ENCODE data around the gene GNL1.

The GNL1 gene

DNA sequence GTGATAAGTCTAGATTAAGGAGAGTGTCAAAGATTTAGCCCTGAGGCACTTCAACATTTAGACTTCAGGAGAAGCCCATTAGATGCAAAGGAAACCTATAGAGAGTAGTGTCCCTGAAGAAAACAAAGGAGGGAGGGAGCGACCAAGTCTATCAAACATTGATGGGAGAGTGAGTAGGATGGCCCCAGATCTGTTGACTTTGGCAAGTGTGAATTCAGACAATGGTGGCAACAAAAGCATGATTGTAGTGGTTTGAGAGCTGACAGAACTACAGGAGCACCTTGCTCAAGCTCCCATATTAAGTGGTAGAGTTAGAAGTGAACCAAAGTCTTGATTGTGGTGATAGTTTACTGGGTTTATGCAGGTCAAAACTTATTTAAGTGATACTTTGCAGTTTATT lies 14.0 kb upstream of the GNL1 start:
- DNase-seq: no peak

DNA sequence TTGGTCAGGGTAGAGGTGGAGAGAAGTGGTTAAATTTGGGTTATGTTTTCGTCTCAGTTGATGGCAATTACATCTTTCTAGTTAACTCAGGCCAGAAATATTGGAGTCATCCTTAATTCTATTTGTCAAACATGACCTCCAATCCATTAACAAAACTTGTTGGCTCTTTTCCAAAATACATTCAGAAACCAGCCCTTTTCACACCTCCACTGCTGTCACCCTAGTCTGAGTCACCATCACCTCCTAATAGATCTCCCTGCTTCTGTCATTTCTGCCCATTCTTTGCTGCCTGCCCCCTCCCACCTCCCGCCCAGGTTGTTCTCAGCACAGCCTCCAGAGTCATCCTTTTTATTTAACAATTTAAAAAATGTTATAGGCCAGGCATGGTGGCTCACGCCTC lies 12.0 kb upstream of the GNL1 start:
- no peak for DNase-seq

DNA sequence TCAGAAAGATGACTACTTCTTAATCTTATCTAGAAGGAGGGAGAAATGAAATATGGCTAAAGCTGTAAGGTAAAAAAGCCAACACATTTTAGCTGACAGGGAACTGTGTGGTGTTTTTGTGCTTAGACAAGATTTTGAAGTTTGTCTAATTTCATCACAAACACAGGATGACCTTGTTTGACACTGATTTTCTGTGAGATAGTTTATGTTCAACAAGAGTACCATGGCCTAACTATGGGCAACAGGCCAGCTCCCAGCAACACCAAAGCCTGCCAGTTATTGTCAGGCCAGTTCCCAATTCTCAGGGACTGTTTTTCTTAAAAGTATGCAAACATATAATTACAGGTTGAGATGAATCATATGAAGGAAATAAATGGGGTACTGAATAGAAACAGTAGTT lies 9.5 kb upstream of the GNL1 start:
- DNase-seq: no peak

DNA sequence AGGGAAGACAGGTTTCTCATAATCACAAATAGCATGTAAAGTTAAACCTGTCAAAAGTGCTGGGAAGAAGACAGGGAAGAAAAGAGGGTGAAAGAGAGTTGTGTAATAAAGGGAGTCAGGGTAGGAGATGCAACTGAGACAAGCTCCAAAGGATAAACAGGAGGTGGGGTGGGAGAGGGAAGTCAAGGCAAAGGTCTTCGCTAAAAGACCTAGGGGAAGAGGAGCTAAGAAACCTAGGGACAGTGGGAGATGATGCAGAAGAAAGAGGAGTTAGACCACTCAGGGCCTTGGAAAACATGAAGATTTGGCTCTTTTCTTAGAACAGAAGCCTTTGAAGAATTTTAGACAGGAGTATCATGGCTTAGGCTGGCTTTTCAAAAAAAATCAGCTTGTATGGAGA lies 7.8 kb upstream of the GNL1 start:
- DNase-seq: no peak

DNA sequence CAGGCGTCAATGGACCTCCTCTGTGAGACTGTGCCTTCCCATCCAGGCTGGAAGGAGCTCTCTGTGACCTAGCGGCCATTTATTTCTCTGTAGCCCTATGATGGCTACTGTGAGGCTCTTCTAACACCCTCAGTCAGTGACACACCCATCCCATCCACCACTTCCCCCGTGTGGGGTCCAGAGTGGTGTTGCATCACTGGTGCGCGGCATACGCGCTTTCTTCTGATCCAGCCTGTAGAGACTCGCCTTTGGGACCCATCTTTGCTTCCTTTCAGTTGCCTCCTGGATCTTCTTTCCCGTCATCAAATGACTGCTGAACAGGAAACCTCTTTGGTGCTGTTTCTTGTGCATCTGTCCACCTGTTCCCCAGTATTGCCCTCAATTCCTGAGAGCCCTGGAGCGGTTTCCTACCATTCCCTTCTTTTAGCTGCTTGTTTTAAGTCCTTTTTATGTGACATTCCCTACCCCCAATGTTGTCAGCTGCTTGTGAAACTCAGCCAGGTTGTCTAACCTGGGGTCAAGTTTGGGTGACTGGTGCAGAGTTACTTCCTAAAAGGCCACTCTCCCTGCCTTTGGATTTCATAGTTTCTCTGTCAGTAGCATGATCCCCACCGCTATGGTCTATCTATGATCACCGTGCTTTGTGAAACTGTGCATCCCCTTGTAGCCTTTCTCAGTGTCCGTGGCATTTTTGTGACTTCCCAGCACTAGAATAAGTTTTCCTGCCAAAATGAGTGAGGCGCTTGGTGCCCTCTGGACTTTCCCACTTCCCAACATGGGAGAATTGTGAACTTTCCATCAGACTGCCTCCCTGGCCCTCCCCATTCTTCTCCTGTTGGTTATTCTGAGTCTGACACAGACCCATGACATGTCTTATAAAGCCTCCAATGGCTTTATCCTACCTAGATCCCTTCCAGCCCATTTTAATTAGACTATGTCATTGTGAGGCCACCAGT lies 6.5 kb upstream of the GNL1 start:
- DNase-seq: no peak

- DNase-seq: no peak
These were observed 4.6 kb upstream of the GNL1 start for GRCh38 chr6:30560930-30561329.

- DNase-seq: no peak
These were observed 1.3 kb upstream of the GNL1 start for GRCh38 chr6:30557683-30557981.

- peak; percentile 93 for DNase-seq
These were observed 805 bp upstream of the GNL1 start, which contains the start of gene PRR3 for GRCh38 chr6:30556906-30557682. PRR3 (plus strand) TSS chr6:30557295; CDS start chr6:30557345, 50 bp downstream.

DNA sequence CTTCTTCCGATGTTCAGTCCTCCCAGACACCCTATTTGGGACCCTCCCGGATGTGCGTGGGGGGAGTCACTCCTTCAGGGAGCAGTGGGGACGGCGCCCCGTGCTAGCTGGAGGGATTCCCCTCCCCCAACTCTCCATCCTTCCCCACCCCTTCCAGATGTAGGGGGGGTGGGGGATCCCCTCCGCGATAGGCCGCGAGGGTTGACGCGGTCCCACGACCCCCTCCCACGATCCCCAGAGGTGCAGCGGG lies 548 bp downstream of the GNL1 start:
- no peak for DNase-seq

DNA sequence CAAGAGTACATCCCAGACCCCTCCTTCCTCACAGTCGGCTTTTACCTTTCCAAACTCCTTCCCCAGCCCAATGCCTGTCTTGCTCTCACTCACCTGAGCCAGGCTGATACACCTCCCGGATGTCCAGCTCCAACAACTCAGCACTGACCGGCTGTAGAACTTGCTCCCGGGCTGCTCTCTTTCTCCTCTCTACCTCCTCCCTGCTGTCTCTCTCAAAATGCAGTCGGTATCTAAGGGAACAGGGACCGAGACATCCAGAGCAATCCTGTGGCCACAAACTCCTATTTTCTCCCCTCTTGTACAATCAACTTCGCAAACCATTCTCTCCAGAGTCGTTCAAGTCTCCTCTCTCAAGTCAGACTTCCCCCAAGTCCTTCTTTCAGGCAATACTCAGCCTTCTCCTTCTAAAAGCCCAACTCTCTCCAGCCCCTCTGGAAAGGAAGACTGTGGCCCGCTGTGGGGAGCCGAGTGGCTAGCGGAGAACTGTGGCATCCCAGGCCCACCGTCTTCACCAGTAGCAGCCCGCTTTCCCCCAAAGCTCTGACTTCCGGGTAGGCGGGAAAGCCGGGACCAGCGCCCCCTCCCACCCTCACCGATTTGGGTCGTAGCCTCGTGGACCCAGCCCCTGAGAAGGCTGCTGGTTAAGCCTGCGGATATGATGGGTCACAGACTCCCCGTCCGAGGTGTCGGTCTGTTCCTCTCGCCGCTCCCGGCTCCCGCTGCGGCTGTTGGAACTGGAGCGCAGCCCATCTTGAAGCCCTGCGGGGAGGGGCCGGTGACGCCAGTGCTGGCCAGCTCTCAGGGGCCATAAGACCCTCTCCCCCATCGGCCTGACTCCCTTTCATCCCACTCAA lies 1.1 kb downstream of the GNL1 start:
- no peak for DNase-seq

DNA sequence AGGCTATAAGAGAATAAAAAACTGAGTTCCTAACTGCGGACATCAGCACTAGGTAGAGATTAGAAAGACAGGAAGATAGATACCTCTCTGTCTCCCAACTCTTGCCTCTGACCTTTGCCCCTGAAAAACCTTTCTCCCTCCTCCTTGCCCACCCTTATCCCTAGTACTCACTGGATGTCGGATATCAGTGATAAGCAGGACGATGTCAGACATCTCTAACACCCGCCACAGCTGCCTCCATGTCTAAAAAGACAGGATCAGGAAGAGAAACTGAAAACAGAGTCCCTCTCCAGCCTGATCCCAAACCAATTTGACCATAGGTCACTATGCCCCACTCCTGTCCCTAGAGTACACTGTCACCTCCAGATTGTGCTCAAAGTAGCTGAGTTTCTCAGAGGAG lies 1.9 kb downstream of the GNL1 start:
- no peak for DNase-seq

DNA sequence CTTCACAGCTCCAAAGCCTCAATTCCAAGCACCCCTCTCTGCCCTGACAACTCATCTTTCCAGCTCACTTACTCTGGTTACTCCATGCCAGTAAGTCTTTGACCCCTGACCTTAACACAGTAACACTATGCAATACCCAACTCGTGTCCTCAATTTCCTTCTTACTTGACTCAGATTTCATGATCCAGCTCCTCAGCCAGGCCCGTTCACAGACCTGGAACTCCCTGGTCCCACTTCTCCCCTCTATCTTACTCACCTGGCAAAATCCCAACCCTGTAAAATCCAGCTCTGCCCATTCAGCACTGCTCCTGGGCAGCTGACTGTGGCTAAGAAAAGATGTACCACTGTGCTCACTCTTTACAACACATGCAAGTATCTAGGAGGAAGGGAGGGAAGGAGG lies 7.9 kb downstream of the GNL1 start:
- DNase-seq: no peak

- no peak for DNase-seq
These were observed 8.8 kb downstream of the GNL1 start for GRCh38 chr6:30547454-30547853.

DNA sequence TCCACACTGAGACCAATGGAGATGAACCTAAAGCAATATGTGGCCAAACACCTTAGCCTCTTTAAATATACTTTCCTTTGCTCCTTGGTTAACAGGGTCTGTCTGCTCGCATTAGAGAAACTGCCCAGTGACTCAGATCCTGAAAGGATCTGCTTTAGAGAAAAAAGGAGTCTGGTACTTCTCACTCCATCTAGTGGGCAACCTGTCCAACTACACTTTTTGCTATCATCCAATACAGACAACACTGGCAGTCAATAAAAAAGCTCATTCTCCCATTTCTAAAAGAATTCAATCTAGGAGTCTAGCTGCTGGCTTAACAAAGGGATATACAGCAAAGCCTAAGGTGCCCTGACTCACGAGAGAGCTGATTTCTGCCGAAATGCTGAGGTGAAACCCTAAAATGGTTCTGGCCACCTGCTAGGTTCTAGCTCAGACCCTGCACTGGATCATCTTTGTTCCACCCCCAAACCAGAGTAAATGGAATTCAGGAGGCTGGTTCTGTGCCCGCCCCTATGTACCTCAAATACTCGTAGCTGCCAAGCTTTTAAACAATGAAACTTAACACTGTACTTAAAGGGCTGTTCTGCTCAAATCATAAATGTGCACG lies 11.5 kb downstream of the GNL1 start:
- peak; percentile 57 for DNase-seq

DNA sequence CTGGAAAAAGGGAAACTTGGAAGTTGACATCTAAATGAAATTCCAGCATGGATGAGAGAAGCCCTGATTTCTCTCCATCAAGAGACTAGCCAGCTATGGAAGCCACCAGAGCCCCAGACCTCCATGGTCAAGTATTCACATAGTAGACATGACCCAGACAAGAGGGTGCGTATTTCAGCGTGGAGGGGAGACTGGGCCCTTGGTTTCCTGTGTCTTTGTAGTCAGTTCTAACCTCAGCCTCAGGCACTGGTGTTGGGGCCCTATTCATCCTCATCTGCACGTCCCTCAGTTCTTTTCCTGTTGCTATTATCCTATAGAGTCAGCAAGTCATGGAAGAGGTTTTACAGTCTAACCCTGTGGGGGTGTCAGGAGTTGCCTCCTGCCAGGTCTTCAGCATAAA lies 12.5 kb downstream of the GNL1 start:
- DNase-seq: peak; percentile 58

- DNase-seq: no peak
These were observed 13.4 kb downstream of the GNL1 start for GRCh38 chr6:30542915-30543314.

DNA sequence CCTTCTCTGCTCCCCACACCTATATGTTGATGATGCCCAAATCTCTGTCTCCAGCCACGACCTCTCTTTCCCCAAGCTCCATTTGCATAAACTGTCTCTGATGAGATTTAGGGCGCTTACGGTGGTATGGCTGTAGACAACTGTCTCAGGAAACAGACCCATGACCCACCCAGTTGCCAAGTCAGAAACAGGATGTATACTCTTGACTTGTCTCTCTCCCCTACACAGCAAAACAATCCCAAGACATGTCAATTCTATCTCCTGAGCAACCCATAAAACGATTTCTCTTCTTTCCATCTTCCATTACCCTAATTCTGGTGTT lies 13.9 kb downstream of the GNL1 start:
- peak; percentile 67 for DNase-seq

DNA sequence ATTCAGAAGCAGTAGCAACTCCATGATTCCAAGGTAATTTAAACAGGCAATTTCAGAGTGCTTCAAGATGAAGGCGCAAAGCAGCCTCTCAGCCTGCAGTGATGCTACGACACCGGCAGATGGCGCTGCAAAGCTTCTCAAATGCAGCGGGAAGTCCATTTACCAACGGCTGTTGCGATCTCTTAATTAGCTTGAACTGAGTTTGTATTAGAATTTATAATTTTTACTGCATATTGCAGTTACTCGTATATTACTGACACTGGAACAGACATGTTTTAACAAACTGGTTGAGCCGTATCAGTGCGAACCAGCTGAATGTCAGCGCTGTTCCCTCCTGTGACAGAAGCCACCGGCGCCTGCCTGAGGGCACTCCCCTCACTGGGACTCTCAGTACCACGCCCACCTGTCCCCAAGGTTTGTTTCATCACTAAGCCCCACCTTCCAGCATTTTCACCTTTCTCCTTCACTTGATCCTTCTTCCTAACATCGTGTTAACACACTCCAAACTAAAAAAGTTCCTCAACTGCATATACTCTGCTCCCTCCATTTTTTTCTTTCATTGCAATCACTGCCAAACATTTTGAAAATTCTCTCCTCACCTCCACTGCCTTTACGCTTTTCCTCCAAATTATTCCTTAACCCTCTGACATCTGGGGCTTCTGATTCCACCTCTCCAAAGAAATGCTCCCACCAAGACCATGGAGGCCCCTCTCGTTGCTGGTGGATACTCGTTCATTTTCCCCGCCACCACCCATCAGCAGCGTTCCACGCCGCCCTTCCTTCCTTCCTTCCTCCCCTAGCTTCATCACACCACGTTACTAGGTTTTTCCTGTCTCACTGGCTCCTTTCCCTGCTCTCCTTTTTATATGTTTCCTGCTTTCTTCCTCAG lies 14.5 kb downstream of the GNL1 start:
- peak; percentile 80 for DNase-seq

- no peak for DNase-seq
These were observed 18.4 kb downstream of the GNL1 start for GRCh38 chr6:30537931-30538330.

GRCh38 chr6:30533460-30534294 lies 22.6 kb downstream of the GNL1 start:
- no peak for DNase-seq

GRCh38 chr6:30530014-30530413 lies 26.3 kb downstream of the GNL1 start:
- DNase-seq: no peak
